ENCODE measurements around the gene STX1A. TPM values are rescaled to one million over a fixed set of nuclear protein-coding genes. Genes with fewer than 3 reads are reported as not detected.

Gene STX1A
- total RNA-seq, 1 donor from 2014 or later: 9.7 TPM

- DNase-seq: peak; percentile 33
Measured at GRCh38 chr7:73707045-73707631, 12.3 kb downstream of the STX1A start.

GRCh38 chr7:73706126-73707044, 13.1 kb downstream of the STX1A start:
- DNase-seq: peak; percentile 34

GRCh38 chr7:73705551-73705920, 13.9 kb downstream of the STX1A start:
- DNase-seq: no peak

GRCh38 chr7:73704640-73705550, 14.6 kb downstream of the STX1A start:
- DNase-seq: peak; percentile 74

GRCh38 chr7:73703757-73704639, 15.5 kb downstream of the STX1A start:
- peak; percentile 96 for DNase-seq

- DNase-seq: peak; percentile 5
Measured at GRCh38 chr7:73703225-73703624, 16.2 kb downstream of the STX1A start.

- DNase-seq: no peak
Measured at GRCh38 chr7:73702665-73703064, 16.8 kb downstream of the STX1A start.

- DNase-seq: no peak
Measured at GRCh38 chr7:73702226-73702625, 17.2 kb downstream of the STX1A start.

- DNase-seq: peak; percentile 63
Measured at GRCh38 chr7:73701357-73701995, 18.0 kb downstream of the STX1A start.

- DNase-seq: no peak
Measured at GRCh38 chr7:73700581-73701134, 18.8 kb downstream of the STX1A start.

- DNase-seq: no peak
Measured at GRCh38 chr7:73700069-73700423, 19.4 kb downstream of the STX1A start.

- no peak for DNase-seq
Measured at GRCh38 chr7:73699370-73700068, 19.9 kb downstream of the STX1A start.

GRCh38 chr7:73698410-73698809, 21.1 kb downstream of the STX1A start:
- DNase-seq: no peak

GRCh38 chr7:73696372-73696771, 23.1 kb downstream of the STX1A start:
- no peak for DNase-seq

GRCh38 chr7:73690646-73691045, 28.8 kb downstream of the STX1A start:
- no peak for DNase-seq

GRCh38 chr7:73688288-73688687, 31.2 kb downstream of the STX1A start:
- no peak for DNase-seq

- DNase-seq: no peak
Measured at GRCh38 chr7:73685311-73685710, 34.2 kb downstream of the STX1A start.

- DNase-seq: no peak
Measured at GRCh38 chr7:73683788-73684693, 35.4 kb downstream of the STX1A start.

Measured in tongue (tissue), 2 donors.